Fibroblast of mammary gland (primary cell): Measurements from ENCODE around the gene TPTE2.
"Not testable (repeated sequence)": the region's sequence is repeated elsewhere in the genome, so short reads cannot be mapped to it uniquely, and the experiment has no call there.

ENCODE experiments used
- DNase-seq: peaks from one replicate; pipeline ENCODE4 v3.0.0-alpha.2; 2010; ENCODE audit warnings: low read depth
- H3K4me3 ChIP-seq: 2 replicates; pipeline ENCODE4 v1.5.1; 2011; ENCODE audit warnings: low read depth, mild to moderate bottlenecking, low read length, moderate library complexity; ENCODE audit not compliant: control insufficient read depth
- CTCF ChIP-seq: conservative IDR thresholded peaks from 2 replicates; pipeline ENCODE4 v1.5.1; 2011; ENCODE audit warnings: low read depth, low read length, inconsistent platforms; ENCODE audit not compliant: control insufficient read depth, insufficient read depth

Gene TPTE2

GRCh38 chr13:19567820-19568534 is 6.6 kb upstream of the TPTE2 start:
- no peak for DNase-seq
- TF ChIP-seq CTCF: no peak
- H3K4me3 ChIP-seq: no peak overlapping the region

- TF ChIP-seq CTCF: no peak
- DNase-seq: no peak
- no peak overlapping the region for H3K4me3 ChIP-seq
Observed at GRCh38 chr13:19561585-19561984, 253 bp upstream of the TPTE2 start.

GRCh38 chr13:19560672-19561071 is 660 bp downstream of the TPTE2 start:
- DNase-seq, H3K4me3 ChIP-seq: not testable (repeated sequence)

- not testable (repeated sequence) for DNase-seq, H3K4me3 ChIP-seq
Observed at GRCh38 chr13:19559739-19560138, 1.6 kb downstream of the TPTE2 start.

- H3K4me3 ChIP-seq, DNase-seq: not testable (repeated sequence)
Observed at GRCh38 chr13:19557287-19557686, 4.0 kb downstream of the TPTE2 start.

GRCh38 chr13:19549245-19549644 is 12.1 kb downstream of the TPTE2 start:
- peak; percentile 5 for DNase-seq
- H3K4me3 ChIP-seq: not testable (repeated sequence)

- not testable (repeated sequence) for DNase-seq, H3K4me3 ChIP-seq
Observed at GRCh38 chr13:19525634-19526033, 35.7 kb downstream of the TPTE2 start.

GRCh38 chr13:19519049-19519448 is 42.3 kb downstream of the TPTE2 start:
- no peak for DNase-seq
- no peak overlapping the region for H3K4me3 ChIP-seq
- TF ChIP-seq CTCF: no peak

GRCh38 chr13:19507623-19508022 is 53.7 kb downstream of the TPTE2 start:
- not testable (repeated sequence) for DNase-seq, H3K4me3 ChIP-seq

- not testable (repeated sequence) for DNase-seq, H3K4me3 ChIP-seq
Observed at GRCh38 chr13:19460126-19460525, 101.2 kb downstream of the TPTE2 start.

- DNase-seq: peak; percentile 24
- H3K4me3 ChIP-seq: not testable (repeated sequence)
Observed at GRCh38 chr13:19439056-19439686, 122.2 kb downstream of the TPTE2 start.

- not testable (repeated sequence) for DNase-seq, H3K4me3 ChIP-seq
Observed at GRCh38 chr13:19437780-19438179, 123.6 kb downstream of the TPTE2 start.

- not testable (repeated sequence) for H3K4me3 ChIP-seq, DNase-seq
Observed at GRCh38 chr13:19422236-19422635, 139.1 kb downstream of the TPTE2 start.

- not testable (repeated sequence) for H3K4me3 ChIP-seq, DNase-seq
Observed at GRCh38 chr13:19412494-19412893, 148.8 kb downstream of the TPTE2 start.

- H3K4me3 ChIP-seq, DNase-seq: not testable (repeated sequence)
Observed at GRCh38 chr13:19382746-19383511, 178.4 kb downstream of the TPTE2 start.
